Limb (tissue), 2 donors: ENCODE results near the gene YBX1.
"Not testable (repeated sequence)": the region's sequence is repeated elsewhere in the genome, so short reads cannot be mapped to it uniquely, and the experiment has no call there.

ENCODE experiments used
- DNase-seq, 2 donors: peaks; one replicate each; pipeline ENCODE4 v3.0.0-alpha.2; 2016; ENCODE audit errors: extremely low spot score in 2 of 2

YBX1 gene

DNA sequence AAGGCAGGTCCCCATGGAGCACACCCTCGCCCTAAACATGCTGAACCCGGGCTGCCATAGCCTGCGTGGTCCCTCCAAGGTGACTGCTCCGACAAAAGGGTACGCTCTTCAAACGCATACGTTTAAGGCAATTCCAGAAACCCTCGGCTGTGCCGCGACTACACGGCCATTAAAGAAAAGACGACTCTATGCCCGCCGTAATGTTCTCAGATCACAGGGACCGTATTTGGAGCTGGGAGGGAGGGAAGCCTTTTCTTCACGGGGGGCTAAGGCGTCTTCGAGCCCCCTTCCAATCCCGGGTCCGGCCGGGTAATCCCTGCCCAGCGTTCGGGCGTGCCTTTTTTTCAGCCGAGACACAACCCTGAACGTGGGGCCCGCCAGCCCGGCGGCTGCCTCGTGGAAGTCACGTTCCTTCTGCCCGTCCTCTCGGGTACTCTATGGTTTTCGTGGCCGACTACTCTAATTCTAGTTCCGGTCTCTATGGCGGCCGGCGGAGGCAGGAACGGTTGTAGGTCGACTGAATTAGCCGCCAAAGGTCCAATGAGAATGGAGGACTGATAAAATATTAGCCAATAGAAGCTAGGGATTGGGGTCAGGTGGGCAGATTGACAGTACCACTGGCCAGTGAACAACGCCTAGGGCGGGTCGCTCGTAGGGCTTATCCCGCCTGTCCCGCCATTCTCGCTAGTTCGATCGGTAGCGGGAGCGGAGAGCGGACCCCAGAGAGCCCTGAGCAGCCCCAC lies at the start of gene YBX1:
YBX1 (plus strand) TSS at position 678 of the 743 bp plus-strand sequence. CDS start 148 bp downstream, outside the sequence.
- DNase-seq, result peak; percentile 98 to 99

DNA sequence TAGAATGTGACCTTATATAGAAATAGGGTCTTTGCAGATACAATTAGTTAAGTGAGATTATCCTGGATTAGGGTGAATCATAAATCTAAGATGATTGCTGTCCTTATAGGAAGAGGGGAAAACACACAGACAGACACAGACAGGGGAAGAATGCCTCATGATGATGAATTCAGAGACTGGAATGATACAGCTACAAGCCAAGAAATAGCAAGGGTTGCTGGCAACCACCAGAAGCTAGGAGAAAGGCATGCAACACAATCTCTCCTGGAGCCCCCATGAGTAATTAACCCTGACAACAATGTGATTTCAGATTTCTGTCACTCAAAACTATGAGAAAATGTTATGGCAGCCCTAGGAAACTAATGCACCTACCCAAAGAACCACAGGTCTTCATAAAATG lies 43.1 kb upstream of the YBX1 start:
- DNase-seq, result no peak

DNA sequence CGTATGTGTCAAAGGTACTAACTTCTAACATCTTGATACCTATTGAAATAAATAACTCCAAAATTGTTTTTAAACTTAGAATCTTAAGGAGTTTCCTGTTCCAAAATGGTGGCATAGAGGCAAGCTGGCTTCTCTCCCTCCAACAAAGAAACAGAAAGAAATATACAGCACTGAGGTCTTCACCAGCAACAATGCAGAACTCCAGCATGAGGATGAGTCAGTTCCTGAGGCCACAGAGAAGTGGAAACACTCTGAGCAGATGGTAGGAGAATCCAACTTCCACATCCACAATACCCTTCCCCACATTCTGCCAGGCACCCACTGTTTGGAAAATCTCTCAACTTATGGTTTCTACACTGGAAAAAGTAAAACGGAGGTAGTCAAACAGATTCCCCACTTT lies 36.2 kb upstream of the YBX1 start:
- no peak for DNase-seq

DNA sequence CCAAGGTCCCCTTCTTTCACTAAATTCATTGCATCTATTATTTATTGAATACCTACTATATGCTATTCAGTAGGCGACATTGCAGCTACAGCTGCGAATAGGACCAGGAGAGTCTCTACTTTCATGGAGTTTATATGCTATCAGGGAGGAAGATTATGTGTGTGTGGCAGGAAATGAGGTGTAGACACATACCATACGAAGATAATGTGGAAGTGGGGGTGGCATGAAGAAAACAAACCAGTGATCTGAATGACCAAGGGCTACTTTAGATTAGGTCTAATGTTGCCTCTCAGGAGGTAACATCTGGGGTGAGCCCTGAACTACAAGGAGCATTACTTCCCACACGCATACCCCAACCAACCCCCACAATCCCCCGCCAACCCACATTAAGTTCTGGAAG lies 25.0 kb upstream of the YBX1 start:
- DNase-seq, result no peak

DNA sequence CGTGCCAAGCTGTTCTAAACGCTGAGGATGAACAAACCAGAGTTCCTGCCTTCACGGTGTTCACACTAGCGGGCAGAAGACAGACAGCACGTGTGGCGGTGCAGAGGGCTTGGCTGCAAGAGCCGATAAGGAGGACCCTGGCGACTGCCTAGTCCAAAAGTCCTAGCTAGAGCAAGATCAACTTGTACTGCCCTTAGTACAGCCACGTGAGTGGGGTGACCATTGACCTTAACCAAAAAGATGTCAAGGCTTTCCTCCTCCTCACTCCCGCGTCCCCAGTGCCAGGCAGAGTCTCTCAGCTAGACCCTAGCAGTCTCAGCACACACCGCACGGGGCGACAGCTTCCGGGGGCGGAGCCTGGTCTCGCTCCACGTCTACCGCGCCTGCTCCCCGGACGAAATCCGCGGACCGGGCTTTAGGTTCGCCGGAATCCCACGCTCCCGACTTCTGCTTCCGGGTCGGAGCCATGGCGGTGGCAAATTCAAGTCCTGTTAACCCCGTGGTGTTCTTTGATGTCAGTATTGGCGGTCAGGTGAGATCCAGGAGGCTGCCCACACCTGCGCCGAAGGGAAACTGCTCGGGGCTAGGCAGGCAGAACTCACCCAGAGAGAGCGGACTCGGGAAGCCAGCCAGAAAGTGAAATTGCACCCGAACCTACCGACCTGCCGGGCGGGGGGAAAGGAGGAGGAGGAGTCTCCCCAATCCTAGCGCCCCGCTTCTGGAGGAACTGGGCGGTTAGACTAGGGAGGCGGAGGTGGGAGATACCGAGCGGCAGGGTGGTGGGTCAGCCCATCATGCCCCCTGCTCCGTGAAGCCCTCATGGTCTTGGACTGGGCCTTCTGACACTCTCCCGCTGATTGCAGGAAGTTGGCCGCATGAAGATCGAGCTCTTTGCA lies 24.0 kb upstream of the YBX1 start, which contains the start of gene PPIH:
PPIH (plus strand) TSS at position 443 of the 896 bp plus-strand sequence; CDS start at position 467, 24 bp downstream.
- peak; percentile 95 to 96 for DNase-seq

DNA sequence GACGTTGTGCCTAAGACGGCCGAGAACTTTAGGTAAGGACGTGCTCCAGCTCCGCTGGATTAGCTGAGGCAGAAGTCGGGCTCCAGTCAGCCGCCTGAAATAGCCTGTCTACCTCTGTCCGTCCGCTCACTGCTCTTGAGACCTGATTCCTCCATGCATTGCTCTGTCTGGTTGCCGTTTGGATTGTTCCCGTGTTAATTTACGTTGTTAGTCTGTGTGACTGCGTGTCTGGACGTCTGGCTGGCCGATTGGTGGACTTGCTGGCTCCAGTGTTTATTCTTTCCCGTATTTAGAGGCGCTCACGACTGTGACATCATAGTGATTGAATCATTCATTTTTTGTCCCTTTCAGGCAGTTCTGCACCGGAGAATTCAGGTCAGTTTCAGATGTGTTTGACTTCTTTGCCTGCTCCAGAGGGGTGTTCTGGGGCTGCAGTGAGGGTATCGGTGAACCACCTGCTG lies 23.3 kb upstream of the YBX1 start:
- DNase-seq, result no peak

DNA sequence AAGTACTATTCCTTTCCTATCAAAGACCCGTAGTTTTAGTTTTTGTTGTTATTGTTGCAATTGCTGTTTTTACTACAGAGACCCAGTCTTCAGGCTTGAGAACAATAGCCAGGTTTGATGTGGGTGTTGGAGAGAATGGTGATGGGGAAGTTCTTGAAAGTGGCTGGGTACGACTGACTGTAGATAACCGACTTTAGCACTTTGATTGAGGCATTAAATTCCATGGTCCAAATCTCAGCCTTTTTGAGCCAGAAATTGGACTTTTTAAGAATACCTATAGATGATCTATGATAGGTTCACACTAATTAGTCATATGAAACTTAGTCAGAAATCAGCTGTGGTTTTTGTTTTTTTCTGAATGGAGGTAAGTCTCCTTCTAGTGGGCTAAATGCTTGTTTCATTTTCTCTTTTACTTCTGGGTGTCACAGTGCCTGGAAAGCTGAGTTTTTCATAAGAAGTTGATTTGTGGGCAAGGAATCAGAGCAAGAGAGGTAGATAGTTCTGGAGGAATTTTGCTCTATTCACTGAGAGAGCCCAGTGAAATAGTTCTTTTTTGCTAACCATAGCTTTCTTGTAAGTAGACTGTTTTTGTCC lies 21.2 kb upstream of the YBX1 start:
- DNase-seq, result no peak

DNA sequence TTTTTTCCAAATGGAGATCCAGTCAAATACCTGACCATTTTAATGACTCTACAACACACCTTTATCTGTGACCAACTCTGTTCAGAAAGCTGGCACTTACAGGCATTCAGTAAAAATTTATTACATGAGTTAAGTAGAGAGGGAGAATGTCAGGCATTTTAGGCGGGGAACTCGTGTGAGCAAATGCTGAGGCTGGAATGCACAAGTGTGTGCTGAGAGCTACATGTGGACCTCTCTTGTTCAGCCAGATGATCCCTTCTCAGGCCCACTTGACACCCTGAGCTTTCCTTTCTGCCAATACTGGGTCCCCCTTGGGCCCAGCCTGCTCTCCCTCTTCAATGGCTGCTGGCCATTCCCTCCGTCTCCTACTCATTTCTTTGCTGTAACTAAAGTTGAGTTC lies 12.3 kb upstream of the YBX1 start:
- DNase-seq, result no peak

DNA sequence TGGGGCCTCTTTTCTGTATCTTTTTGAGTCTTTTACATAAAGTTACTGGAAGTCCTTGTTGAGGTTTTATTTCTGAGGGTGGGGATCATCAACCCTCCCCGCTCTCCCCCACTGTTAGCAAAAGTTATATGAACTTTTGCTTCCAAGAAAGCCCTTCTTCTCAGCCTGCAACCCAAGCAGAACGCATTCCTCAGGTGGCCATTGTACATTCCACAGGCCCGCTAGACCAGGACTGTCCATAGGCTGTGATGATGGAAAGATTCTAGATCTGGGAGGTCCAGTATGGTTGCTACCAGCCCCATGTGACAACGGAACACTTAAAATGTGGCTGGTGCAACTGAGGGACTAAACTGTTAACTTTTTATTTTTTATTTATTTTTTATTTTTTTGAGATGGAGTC lies 11.8 kb upstream of the YBX1 start:
- DNase-seq, result no peak

DNA sequence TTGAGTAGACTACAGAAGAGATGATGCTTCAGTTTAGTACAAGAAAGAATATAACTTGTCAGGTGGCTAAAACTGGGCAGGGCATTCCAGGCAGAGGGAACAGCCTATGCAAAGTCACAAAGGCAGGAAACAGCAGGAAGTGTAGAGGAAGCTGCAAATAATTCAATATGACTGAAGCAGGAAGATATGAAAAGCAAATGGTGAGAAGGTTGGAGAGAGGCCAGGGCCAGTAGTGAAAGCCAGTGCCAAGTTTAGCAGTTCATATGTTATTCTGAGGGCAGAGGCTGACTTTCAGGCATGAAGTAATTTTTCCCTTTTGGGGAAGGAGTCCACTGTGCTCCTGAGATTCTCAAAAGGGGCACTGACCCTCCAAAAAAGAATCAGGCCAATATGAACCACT lies 8.0 kb upstream of the YBX1 start:
- no peak for DNase-seq

DNA sequence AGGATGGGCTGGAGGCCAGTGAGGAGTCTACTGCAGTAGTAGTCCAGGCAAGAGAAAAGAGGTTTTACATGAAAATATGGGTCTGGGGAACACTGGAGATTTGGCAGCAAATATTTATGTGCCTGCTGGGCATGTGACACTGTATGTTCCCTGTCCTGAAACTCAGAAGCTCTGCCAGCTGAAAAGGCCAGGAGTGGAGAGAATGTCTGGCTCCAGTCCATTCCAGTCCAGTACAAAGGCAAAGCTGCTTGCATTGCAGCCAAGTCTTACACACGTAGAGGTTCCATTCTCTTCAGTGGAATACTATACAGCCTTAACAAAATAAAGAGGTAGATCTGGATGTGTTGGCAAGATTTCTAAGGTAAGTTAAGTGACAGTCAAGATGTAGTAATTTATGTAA lies 7.5 kb upstream of the YBX1 start:
- no peak for DNase-seq

DNA sequence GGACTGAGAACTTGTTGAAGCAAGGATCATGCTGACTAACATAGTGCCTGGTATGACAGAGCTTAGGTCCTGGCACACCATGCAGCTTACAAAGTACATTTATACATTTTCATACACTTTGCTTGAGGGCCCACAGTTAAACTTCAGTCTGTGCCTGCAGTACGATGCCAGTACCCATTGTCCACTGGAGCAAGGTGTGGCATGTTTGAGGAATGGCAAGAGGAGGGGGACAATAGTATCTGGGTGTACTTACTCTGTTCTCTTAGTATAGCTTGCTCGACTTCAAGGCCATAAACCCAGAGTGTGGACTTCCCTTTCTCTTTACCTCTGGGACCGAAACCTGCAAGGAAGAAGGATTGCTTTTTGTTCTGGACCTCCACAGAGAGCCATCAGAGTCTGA lies 6.8 kb upstream of the YBX1 start:
- no peak for DNase-seq

DNA sequence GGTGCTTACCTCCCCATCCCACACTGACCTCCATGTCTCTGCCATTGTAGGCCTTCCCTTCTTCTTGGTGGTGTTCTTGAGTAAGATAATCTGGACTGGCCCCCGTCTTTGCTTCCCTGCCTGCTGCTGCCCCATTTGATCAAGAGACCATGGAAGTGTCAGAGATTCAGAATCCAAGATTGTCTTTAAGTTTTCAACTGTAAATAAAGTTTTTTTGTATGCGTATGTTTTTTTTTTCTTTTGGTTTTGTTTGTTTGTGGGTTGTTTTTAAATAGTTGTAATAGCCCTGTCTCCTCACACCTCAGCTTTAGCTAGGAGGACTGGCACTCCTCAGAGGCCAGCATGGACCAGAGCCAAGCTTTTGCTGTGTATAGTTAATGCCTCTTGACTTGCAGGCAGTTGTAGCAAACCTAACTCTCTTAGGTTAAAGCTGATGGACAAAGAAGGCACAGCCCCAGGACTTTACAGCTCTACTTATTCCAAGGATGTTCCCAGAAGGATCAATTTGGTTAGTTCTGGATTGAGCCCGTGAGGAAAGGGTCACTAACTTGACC lies 5.6 kb upstream of the YBX1 start:
- no peak for DNase-seq

DNA sequence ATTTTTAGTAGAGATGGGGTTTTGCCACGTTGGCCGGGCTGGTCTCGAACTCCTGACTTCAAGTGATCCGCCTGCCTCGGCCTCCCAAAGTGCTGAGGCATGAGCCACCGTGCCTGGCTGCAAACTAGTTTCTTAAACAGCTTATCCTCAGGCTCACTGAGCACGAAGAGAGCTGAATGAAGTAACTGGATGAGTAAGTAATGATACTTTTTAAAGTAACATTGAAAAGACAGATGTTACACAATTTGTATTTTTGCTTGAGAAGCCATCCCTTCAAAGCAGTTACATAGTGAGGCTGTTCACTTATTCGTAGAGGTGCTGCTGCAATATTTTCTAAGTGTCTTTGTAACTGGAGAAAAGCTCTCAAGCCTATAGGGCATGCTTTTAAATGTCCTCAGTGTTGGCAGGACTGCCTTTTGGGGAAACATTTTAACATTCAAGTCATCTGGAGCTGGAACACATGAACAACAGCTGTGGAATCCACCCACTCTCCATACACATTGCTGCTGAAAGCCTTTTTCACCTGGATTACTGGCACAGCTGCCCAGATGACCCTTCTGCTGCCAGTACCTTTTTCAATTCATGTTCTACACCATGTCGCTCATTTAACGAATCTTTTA lies 2.7 kb upstream of the YBX1 start:
- no peak for DNase-seq

DNA sequence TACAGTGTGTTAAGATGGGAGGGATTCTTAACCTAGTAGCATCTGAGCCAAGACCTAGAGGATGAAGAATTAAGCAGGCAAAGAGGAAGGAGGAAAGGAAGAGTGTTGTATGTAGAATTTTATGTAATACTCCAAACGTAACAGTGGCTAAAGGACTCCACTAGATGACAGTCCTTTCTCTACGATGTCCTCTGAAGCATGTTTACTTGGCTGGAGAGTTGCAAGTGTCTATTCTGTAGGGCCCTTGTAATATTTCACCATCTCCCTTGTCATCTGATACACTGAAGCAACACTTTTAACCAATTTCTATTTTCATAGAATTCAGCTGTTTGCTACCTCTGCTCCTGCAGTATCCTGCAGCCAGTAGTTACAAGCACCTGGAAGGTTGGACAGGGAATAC lies 2.2 kb upstream of the YBX1 start:
- no peak for DNase-seq

DNA sequence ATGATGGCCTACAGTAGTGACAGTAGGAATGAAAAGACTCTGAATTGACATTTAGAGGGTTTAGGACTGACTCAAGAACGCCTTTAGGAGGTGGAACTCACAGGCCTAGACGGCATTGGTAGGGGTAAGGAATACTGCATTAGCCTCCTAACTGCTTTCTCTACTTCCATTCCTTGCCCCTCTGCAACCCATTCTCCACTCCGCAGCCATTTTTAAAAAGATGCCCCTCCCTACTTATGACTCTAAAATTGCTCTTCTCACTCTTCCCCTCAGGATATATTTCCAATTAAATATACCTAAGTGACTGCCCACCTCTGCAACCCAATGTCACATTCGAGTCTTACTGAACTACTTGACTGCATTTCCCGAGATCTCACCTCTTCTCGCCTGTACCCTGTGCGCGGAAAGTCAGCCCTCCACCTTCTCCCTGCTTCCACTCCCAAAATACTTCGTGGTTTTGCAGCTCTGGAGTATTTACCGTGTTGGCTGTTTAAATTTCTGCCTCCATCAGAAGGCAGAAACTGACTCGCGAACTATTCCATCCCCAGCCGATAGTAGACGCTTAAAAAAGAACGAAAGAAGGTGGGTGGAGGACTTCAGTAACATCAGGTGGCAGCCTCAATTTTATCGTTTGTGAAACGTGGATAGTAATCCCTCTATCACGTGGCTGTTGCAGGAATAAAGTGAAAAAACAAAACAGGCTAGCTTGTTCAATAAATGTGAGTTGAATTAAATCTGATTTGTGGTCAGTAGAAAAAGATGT lies 1.1 kb upstream of the YBX1 start:
- peak in 1 of 2 donors; percentile 40 for DNase-seq

DNA sequence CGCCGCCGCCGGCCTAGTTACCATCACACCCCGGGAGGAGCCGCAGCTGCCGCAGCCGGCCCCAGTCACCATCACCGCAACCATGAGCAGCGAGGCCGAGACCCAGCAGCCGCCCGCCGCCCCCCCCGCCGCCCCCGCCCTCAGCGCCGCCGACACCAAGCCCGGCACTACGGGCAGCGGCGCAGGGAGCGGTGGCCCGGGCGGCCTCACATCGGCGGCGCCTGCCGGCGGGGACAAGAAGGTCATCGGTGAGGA lies 193 bp downstream of the YBX1 start:
- DNase-seq, result not testable (repeated sequence)

DNA sequence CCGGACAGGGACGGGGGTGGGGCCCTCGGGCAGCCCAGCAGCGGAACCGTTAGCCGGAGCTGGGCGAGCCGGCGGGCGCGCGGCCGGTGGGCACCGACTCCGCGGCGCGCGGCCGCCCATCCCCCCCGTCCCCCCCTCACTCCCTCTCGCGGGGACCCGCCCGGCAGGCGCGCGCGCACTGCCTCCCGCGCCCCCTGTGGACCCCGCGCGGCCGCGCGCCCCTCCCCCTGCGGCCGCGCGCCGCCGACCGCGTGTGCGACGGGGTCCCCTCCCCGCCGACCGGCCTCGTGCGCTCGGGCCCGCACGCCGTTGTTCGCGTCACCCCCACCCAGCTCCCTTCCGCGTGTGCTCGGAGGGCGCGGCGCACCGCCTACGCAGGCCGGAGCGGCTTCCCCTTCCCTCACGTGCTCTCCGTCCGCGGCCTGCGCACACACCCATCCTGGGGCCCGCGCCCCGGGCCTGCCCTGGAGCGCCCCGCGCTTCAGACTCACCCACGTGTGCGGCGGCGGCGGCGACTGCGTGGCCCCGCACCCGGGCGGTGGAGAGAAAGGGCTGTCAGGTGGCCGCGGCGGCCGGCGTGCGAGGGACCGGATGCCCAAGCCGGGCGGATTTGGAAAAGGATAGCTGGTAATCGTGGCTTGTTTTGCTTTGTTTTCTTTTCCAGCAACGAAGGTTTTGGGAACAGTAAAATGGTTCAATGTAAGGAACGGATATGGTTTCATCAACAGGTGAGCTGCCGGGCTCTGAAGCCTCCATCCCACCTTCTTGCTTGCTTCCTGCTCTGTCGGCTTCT lies 717 bp downstream of the YBX1 start:
- DNase-seq, result peak; percentile 24 to 85

DNA sequence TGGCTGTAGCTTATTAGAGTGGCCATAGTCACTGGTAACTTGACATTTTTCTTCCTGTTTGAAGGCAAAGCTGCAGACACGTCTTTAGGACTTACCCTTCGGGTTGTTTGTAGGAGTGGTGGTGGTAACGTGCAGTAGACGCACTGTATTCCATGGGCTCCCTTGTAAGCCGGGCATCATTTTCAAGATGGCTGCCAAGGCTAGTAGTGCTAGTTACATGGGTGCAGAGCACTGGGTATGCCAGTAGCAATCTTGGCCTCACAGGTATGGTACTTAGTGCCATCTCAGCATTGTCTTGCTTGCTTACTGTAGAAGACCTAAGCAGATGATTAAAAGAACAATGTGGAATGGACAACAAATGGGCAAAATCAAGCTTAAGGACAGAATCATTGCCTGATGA lies 1.9 kb downstream of the YBX1 start:
- DNase-seq, result no peak

DNA sequence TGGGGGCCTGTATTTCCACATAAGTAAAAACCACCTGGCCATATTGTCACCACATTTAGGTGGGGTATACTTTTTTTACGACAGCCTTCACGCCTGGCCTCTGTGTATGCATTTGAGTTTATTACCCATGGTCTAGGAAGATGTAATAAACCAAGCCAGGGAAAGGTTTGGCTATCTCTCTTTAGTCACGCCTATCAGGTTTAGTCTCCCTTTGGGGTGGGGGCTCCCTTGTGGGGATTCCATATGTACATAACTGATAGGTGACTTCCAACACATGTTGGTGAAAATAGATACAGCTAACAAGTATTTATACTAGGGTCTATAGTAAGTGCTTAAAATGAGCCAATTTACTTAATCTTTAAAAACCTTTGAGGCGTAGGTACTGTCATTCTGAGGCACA lies 4.2 kb downstream of the YBX1 start:
- DNase-seq, result no peak
